ENCODE measurements around the gene HMG20B. TPM values are rescaled to one million over a fixed set of nuclear protein-coding genes. Genes with fewer than 3 reads are reported as not detected.

HMG20B gene
- total RNA-seq, 1 donor = 99.1 TPM

DNA sequence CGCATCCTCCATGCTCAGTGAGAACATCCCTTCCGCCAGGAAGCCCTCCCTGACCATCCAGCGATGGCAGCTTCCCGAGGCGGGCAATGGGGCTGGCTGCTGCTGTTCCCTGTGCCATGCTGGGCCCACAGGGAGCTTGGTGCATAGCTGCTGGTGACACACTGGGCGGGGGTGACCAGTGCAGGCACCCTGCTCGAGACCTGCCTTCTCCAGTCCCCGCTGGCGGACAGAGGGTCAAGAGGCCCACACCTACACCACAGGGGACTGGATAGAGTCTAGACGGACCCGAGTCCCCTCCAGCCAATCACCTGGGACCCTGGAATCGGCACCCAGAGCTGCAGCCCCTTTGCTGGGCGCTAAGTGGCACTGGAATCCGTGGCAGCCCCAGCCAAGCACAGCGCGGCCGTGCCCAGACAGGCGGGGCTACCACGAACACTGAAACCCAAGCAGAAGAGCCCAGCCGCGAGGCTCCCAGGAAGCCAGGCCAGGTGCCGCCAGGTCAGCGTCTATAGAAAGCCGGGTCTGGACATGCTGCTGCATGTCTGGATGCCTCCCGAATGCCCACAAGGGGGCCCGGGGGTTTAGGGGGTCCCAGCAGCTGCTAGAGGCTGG, 42.9 kb downstream of the HMG20B start:
- no peak for DNase-seq (ENCODE audit: low read depth in 2 of 3, low spot score in 2 of 3)

- DNase-seq (ENCODE audit: low read depth in 2 of 3, low spot score in 2 of 3) = peak in 2 of 3 donors; percentile 68 to 82
Observed at GRCh38 chr19:3617463-3617862, 44.7 kb downstream of the HMG20B start.

DNA sequence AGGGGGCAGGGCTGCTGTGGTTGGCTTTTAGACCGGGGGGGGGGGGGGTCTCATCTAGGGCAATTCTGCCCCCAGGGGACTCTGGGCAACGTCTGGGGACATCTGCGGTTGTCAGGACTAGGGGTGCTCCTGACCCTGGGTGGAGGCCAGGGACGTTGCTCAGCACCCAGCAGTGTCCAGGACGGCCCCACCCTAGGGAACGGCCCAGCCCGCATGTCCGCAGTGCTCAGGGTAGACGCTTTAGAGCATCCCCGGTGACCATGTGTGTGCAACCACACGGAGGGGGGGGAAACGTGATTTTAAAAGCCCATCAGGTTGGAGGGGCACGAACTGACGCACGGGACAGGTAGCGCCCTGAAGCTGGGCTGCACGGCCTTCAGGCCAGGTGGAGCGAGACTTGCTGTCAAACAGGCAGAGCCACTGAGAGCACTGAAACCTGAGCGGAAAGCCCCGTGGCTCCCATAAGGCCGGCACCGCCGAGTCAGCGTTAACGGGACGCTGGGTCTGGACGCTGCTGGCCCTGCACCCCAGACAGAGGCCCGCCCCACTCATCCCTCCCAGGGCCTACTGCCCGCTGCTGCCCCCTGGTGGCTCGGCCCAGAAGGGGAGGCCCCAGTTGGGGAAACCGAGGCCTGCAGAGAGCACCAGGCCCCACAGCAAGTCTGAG, 45.5 kb downstream of the HMG20B start:
- DNase-seq (ENCODE audit: low read depth in 2 of 3, low spot score in 2 of 3) = peak in 1 of 3 donors; percentile 52

- DNase-seq (ENCODE audit: low read depth in 2 of 3, low spot score in 2 of 3) = no peak
Observed at GRCh38 chr19:3618811-3619630, 46.3 kb downstream of the HMG20B start.

DNA sequence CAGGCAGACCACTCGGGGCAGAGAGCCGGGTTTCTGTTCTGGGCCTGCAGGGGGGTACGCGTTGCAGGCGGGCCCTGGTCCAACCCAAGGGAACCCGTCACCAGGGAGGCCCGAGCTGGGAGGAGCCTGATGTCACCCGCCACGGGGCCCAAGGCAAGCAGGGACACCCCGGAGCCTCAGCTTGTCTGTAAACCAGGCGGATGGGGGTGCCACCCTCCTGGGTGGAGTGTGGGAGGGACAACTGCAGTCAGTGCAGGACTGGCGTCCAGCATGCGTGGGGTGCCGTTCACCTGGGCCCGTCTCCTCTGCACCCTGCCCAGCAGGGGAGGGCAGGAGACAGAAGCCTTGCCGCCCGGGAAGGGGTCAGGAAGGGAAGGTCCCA, 46.9 kb downstream of the HMG20B start:
- no peak for DNase-seq (ENCODE audit: low read depth in 2 of 3, low spot score in 2 of 3)

GRCh38 chr19:3620145-3620816, 47.5 kb downstream of the HMG20B start:
- DNase-seq (ENCODE audit: low read depth in 2 of 3, low spot score in 2 of 3) = no peak

- DNase-seq (ENCODE audit: low read depth in 2 of 3, low spot score in 2 of 3) = no peak
Observed at GRCh38 chr19:3620817-3621547, 48.2 kb downstream of the HMG20B start.

- no peak for DNase-seq (ENCODE audit: low read depth in 2 of 3, low spot score in 2 of 3)
Observed at GRCh38 chr19:3621689-3622088, 48.9 kb downstream of the HMG20B start.

DNA sequence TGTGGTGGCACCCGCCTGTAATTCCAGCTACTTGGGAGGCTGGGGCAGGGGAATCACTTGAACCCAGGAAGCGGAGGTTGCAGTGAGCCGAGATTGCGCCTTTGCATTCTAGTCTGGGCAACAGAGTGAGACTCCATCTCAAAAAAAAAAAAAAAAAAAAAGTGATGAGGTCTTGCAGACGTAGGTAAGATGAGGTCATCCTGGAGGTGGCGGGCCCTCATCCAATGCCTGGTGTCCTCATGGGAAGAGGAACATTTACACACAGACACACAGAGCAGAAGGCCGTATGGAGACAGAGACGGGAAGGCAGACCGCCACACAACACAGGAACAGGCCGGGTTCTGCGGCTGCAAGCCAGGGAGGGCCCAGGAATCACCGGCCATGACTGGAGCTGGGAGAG, 49.5 kb downstream of the HMG20B start:
- DNase-seq (ENCODE audit: low read depth in 2 of 3, low spot score in 2 of 3) = no peak

DNA sequence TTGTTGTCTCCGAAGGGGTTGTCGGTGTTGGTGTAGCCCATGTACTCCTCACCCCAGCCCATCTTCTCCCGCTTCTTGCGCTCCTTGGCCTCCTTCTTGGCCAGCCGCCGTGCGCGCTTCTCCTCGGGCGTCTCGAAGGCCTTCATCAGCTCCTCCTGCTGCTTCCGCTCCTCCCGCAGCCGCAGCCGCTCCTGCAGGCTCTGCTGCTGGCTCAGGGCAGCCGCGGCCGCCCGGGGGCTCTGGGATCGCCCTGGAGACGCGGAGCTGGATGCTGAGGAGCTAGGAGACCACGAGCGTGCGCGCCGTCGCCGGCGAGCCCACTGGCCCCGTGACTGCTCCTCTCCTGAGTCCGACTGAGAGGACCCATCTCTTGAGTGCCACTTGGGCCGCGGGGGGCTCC, 51.0 kb downstream of the HMG20B start:
- no peak for DNase-seq (ENCODE audit: low read depth in 2 of 3, low spot score in 2 of 3)

- DNase-seq (ENCODE audit: low read depth in 2 of 3, low spot score in 2 of 3) = no peak
Observed at GRCh38 chr19:3625996-3626472, 53.3 kb downstream of the HMG20B start.

GRCh38 chr19:3626473-3627350, 54.0 kb downstream of the HMG20B start, which contains the start of gene CACTIN:
Gene CACTIN, minus strand, starts transcription at chr19:3626790. Its CDS starts 28 bp downstream, at chr19:3626762.
- DNase-seq (ENCODE audit: low read depth in 2 of 3, low spot score in 2 of 3) = peak; percentile 97 to 99 (median 98)

- no peak for DNase-seq (ENCODE audit: low read depth in 2 of 3, low spot score in 2 of 3)
Observed at GRCh38 chr19:3627351-3627723, 54.6 kb downstream of the HMG20B start.

Small RNA genes lying within 50 kb of the gene (small RNA-seq; reads per million reads assigned to genes)
- gene AC005786.1 = not detected

Other genes starting within 250 kb of the HMG20B start
- gene NFIC, start 206.4 kb upstream of the HMG20B start, total RNA-seq = 36.1 TPM
- 75.7 TPM for gene SMIM24, start 92.4 kb upstream of the HMG20B start, total RNA-seq
- gene SMIM44, start 89.5 kb upstream of the HMG20B start, total RNA-seq = not detected
- 9.2 TPM for gene DOHH, start 72.3 kb upstream of the HMG20B start, total RNA-seq
- gene FZR1, start 66.6 kb upstream of the HMG20B start, total RNA-seq = 85.6 TPM
- 0.54 TPM for gene TEKTIP1, start 33.8 kb upstream of the HMG20B start, total RNA-seq
- 82.4 TPM for gene MFSD12, start 15.4 kb upstream of the HMG20B start, total RNA-seq
- 2.4 TPM for gene GIPC3, start 12.5 kb downstream of the HMG20B start, total RNA-seq
- gene TBXA2R, start 33.9 kb downstream of the HMG20B start, total RNA-seq = 1.3 TPM
- gene CACTIN, start 53.8 kb downstream of the HMG20B start, total RNA-seq = 48.2 TPM
- 23.4 TPM for gene PIP5K1C, start 127.5 kb downstream of the HMG20B start, total RNA-seq
- gene TJP3, start 135.4 kb downstream of the HMG20B start, total RNA-seq = 1.1 TPM
- gene APBA3, start 188.7 kb downstream of the HMG20B start, total RNA-seq = 36.4 TPM
- 42.0 TPM for gene MRPL54, start 189.7 kb downstream of the HMG20B start, total RNA-seq
- gene RAX2, start 199.3 kb downstream of the HMG20B start, total RNA-seq = under 0.01 TPM
- 160 TPM for gene MATK, start 213.4 kb downstream of the HMG20B start, total RNA-seq